HG02973 (cell line): ENCODE results near the gene PLS1.
A peak's percentile ranks its signal among the peaks of the same experiment; 100 is the strongest.
"Not testable (repeated sequence)": the region's sequence is repeated elsewhere in the genome, so short reads cannot be mapped to it uniquely, and the experiment has no call there.

ENCODE experiments used
- ATAC-seq: cut with Tn5 transposase; IDR thresholded peaks from one replicate; pipeline ENCODE4 v1.9.1; 2021; ENCODE audit warnings: moderate library complexity; ENCODE audit not compliant: unreplicated experiment

Gene PLS1

DNA sequence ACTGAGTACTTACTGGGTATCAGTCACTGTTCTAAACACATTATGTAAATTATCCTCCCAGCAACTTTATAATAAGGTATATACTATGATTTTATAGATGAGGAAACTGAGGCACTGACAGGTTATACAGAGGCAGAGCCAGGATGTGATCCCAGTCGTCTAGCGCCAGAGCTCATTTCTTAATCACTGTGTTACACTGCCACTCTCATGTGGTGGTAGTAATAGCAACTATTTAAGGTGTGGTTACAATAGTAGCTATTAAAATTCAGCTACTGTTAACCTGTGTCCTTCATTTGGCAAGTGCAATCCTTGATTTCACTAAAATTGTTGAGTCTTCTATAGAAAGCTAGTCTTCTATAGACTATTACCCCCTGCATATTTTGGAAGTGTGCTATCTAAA lies 84.5 kb downstream of the PLS1 start:
- ATAC-seq: no peak

- ATAC-seq: no peak
Observed at GRCh38 chr3:142690613-142691012, 94.4 kb downstream of the PLS1 start.

GRCh38 chr3:142691527-142691926 lies 95.3 kb downstream of the PLS1 start:
- no peak for ATAC-seq

DNA sequence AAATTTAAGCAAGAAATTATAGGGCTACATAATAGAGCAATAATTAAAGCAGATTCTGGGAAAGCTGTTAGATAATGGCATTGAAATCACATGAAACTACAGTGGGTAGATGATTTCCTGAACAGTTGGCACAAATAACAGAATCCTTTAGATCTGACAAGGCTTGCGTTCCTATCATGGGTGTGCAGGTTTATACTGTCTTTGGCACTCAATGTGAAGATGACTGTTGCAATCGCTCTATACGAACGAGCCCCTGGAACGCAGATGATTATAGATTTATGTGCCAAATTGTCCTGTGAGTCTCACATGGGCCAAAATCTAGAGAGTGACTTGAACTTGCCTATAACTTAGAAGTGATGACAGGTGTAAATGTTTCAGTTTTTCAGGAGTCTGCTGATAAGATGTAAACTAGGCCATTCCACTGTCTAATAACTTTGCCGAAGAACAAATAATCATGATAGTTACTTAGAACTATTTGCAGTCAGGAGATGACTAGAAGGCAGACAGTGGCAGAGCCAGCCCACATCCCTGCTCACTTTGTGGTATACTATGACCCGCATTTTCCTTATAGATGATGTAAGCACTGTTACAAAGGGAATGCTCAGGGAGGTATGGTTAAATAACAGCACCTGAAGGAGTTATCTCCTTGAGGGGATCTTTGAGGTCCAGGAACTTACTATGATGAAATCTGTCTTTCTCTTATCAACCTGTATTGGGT lies 97.1 kb downstream of the PLS1 start:
- no peak for ATAC-seq

GRCh38 chr3:142694225-142694624 lies 98.0 kb downstream of the PLS1 start:
- ATAC-seq: no peak

GRCh38 chr3:142705198-142705597 lies 109.0 kb downstream of the PLS1 start:
- no peak for ATAC-seq

- no peak for ATAC-seq
Observed at GRCh38 chr3:142706321-142707127, 110.3 kb downstream of the PLS1 start.

DNA sequence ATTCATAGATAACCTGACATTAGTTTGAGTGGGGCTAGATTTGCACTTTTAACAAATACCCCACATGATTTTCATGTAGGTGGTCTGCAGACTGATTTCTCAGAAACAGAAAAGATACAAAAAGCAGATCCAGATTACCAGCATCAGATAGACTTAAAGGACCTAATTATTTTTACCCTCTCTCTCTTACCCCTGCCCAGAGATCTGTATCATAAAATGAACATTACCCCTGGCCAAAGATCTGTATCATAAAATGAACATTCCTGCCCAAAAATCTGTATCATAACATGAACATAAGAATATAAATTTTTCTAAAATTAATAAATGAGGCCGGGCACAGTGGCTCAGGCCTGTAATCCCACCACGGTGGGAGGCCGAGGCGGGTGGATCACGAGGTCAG lies 113.0 kb downstream of the PLS1 start:
- no peak for ATAC-seq

DNA sequence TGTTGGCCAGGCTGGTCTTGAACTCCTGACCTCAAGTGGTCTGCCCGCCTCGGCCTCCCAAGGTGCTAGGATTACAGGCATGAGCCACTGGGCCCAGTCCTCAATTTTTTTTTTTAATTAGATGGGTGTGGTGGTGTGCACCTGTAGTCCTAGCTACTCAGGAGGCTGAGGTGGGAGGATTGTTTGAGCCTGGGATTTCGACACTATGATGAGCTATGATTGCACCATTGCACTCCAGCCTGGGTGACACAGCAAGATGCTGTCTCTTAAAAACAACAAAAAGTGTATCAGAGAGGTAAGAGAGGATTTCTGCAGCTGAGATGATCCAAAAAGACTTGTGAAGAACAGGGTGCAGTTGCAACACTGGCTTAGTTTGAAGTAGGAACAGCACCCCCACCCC lies 118.7 kb downstream of the PLS1 start:
- not testable (repeated sequence) for ATAC-seq

GRCh38 chr3:142716102-142716501 lies 119.9 kb downstream of the PLS1 start:
- ATAC-seq: no peak

DNA sequence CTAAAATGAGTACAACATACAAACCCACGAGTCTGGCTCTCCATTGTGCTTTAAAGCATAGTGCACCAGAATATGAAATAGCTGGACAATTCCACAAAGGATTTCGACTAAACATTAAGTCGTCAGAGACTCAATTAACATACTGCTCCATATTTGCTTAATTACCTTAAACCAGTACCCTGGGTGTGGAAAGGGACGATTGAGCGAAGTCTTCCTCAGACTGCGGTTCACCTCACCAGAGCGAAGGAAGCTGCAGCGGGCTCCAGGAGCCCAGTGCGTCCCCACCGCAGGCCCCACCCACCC lies 127.4 kb downstream of the PLS1 start:
- peak; percentile 13 for ATAC-seq

DNA sequence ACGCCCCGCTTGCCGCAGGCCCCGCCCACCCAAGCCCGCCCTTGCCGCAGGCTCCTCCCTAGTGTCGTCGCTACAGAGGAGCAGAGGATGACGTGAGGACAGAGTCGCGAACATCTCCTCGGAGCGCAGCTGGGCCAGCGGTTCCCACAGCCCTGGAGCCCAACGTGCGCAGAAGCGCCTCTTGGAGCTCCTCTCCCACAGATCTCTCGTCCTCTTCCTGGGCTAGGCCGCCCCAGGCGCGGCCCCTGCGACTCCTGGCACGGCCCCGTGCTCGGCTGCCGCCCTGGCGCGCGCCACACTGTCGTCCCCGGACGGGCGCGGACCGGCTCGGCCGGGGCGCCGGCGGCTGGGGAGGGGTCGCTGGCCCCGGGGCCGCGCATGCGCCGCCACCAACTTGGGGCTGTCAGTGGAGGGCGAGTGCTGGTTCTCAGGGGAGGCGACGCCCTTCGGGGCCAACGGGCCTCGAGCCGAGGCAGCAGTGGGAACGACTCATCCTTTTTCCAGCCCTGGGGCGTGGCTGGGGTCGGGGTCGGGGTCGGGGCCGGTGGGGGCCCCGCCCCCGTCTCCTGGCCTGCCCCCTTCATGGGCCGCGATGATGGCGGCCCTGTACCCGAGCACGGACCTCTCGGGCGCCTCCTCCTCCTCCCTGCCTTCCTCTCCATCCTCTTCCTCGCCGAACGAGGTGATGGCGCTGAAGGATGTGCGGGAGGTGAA lies 127.9 kb downstream of the PLS1 start, which contains the start of gene TRPC1:
Gene TRPC1, plus strand, starts transcription at position 67 of the 714 bp plus-strand sequence. Its CDS starts 526 bp downstream, at position 593.
- peak; percentile 95 for ATAC-seq

- ATAC-seq: peak; percentile 9
Observed at GRCh38 chr3:142724682-142725356, 128.6 kb downstream of the PLS1 start.

DNA sequence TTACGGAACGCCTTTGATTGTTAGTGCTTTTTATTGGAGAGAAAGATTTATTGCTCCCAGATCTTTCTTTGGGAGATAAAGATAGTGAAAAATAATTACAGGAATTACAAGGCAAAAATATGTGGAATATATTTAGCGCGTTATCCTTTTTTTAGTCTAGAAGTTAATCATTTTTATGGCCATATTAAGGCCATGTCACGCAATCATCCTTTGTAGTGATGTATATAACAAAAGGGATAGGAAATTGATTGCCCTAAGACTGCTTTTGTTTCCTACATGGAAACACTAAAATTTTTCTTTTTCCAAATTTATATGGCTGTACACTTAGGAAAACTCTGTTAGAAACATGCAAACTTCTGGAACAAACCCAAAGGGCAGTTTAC lies 129.2 kb downstream of the PLS1 start:
- no peak for ATAC-seq

- no peak for ATAC-seq
Observed at GRCh38 chr3:142726017-142726416, 129.8 kb downstream of the PLS1 start.

- ATAC-seq: no peak
Observed at GRCh38 chr3:142732066-142732465, 135.9 kb downstream of the PLS1 start.

GRCh38 chr3:142734834-142735233 lies 138.6 kb downstream of the PLS1 start:
- no peak for ATAC-seq

DNA sequence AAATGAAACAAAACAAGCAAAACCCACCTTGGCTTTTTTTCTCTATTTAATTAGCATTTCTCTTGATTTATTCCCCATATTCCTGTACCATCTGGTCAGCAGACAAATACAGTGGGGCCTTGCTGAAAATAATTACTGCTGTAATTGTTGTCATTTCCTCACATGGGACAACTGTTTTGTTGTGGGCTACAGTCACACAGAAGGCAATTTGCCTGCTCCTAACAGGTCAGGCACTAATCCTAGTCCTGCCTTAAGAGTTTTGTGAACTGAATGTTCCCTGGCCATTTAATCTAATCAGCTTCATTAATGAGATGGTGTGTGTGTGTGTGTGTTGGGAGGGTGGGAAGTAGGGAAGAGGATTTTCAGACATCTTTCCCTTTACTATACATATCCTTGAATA lies 139.3 kb downstream of the PLS1 start:
- ATAC-seq: no peak

GRCh38 chr3:142738396-142738795 lies 142.2 kb downstream of the PLS1 start:
- no peak for ATAC-seq

GRCh38 chr3:142746646-142747045 lies 150.5 kb downstream of the PLS1 start:
- no peak for ATAC-seq

DNA sequence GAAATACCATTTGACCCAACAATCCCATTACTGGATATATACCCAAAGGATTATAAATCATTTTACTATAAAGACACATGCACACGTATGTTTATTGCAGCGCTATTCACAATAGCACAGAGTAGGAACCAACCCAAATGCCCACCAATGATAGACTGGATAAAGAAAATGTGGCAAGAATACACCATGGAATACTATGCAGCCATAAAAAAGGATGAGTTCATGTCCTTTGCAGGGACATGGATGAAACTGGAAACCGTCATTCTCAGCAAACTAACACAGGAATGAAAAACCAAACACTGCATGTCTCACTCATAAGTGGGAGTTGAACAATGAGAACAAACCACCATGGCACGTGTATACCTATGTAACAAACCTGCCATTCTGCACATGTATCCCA lies 154.3 kb downstream of the PLS1 start:
- ATAC-seq: not testable (repeated sequence)
